GM18858 (cell line): ENCODE measurements around the gene CTSE.

ENCODE experiments used
- ATAC-seq: cut with Tn5 transposase; IDR thresholded peaks from one replicate; pipeline ENCODE4 v1.9.1; 2021; ENCODE audit not compliant: unreplicated experiment

CTSE gene

GRCh38 chr1:205994346-205994745, 29.3 kb downstream of the CTSE start:
- no peak for ATAC-seq

DNA sequence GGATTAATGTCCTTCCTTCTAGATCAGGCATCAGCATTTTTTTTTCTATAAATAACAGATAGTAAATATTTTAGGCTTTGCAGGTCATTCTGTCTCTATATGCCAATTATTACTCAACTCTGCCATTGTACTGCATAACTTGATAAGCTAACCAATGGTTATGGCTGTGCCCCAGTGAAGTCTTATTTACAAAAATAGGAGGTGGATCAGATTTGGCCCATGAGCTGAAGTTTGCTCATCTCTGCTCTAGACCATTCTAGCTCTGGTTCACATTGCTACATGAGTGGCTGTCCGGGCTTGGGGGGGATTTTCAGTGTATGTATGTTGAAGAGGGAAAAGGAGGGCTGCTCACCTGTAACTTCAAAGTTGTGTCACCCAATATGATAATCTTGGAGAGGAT, 30.6 kb downstream of the CTSE start:
- no peak for ATAC-seq

GRCh38 chr1:205992218-205992882, 31.3 kb downstream of the CTSE start:
- ATAC-seq = no peak

DNA sequence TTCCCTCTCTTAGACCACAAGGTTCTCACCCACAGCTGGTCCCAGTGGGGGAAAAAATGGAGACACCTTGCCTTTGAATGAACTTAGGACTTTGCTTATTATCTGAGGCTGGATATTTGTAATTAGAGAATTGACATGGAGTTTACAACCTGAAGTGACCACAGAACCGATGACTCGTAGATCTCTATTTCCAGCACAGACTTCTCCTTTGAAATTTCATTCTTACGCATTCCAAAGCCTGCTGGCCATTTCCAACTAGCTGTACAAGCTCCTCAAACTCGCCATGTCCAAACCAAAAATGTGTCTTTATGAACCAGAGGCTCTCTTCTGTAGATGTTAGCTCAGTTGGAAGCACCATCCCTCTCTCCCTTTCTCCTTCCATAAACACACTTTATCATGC, 32.5 kb downstream of the CTSE start:
- no peak for ATAC-seq

DNA sequence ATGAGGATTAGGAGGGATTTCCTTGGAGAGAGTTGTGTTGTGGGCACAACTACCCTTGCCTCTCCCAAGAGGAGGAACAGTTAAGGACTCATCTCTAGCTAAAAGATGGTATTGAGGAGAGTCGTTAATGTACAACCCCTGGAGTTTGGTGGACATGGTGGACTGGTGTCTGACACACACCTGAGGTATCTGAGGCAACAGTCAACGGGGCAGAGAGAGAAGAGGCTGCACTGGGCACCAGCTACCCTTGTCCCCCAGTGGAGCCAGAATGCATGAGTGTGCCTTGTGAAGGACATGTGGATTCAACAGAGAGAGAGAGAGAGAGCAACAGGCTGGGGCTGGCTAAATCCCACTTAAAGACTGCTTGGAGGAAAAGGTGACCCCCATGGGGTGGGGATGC, 33.5 kb downstream of the CTSE start:
- no peak for ATAC-seq

GRCh38 chr1:205989786-205990185, 33.9 kb downstream of the CTSE start:
- ATAC-seq = no peak

DNA sequence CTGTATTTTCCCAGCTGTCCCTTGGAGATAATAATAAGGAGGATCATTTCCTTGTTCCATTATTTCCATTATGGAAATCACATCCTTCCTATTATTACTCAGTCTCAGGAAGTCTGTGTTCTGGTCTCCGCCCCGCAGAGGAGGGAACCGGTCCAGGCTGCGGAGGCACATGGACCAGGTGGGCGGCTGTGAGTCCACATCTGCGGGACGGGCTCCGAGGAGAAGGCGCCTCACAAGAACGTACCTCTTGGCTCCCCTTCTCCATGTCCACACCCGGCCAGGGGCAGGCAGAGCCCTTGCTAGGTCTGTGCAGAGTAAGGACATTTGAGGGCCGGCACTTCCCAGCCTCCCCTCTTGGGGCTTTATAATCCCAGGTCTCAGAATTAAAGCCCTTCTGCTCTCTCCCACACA, 35.1 kb downstream of the CTSE start:
- no peak for ATAC-seq

- ATAC-seq = no peak
These were observed 36.8 kb downstream of the CTSE start for GRCh38 chr1:205986861-205987260.

GRCh38 chr1:205986292-205986691, 37.4 kb downstream of the CTSE start:
- no peak for ATAC-seq

DNA sequence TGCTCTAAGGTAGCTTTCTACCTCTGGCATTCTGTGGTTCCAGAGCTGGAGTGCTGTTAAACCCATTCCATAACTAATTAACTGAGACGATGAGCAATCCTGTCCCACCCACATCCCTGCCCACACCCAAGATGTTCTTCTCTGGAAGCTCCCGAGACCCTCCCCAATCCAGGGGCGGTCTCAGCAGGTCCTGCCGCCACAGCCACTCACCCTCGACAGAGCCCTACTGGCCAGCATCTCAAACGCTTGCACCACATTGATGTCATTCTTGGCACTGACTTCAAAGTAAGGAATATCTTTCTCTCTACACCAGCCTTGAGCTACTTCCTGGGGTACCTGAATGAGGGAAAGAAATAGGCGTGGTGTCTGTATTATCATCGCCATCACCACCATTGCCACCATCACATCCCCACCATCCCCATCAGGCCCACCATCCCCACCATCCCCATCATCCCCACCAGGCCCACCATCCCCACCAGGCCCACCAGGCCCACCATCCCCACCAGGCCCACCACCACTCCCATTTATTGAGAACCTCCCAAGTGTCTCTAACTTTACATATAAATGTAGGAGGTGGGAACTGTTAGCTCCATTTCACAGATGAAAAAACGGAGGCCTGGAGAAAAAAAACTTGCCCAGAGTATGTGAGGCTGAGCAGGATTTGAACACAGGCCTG, 38.2 kb downstream of the CTSE start:
- no peak for ATAC-seq

- ATAC-seq = no peak
These were observed 39.6 kb downstream of the CTSE start for GRCh38 chr1:205983925-205984725.

DNA sequence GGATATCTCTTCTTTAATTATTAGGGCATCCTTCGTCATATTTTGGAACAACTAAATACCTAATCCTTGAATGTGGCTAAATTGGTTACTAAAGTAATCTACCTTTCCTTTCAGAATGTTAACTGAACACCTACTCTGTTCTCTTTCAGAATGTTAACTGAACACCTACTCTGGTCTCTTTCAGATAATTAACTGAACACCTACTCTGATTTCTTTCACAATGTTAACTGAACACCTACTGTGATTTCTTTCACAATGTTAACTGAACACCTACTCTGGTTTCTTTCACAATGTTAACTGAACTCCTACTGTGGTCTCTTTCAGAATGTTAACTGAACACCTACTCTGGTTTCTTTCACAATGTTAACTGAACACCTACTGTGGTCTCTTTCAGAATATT, 42.4 kb downstream of the CTSE start:
- no peak for ATAC-seq

DNA sequence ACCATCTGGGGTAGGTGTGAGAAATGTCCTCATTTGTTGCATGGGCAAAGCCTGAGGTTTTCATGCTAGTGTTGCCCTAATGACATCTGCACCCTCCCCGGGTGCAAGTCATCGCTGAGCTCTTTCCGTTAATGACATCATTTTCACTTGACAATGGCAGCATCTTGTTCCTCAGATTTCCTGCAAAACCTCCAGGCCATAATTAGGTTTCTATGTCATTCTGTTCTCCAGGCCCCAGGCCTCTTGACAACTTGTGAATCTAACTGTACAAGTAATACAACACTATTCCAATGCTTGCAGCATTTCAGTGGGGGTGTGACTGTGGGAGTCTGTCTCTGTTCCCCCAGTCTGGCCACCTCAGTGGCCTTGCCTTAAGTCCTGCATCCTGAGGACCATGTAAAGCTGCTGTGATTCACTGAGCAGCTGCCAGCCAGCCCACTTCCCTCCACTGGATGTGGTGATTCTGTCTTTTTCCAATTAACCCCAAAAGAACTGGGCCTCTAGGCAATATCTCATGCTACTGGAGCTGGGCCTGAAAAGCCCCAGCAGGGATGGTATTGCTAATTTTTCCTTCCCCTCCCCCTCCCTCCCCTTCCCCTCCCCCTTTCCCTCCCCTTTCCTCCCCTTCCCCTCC, 43.3 kb downstream of the CTSE start:
- ATAC-seq = no peak

- ATAC-seq = no peak
These were observed 44.4 kb downstream of the CTSE start for GRCh38 chr1:205979301-205979700.

DNA sequence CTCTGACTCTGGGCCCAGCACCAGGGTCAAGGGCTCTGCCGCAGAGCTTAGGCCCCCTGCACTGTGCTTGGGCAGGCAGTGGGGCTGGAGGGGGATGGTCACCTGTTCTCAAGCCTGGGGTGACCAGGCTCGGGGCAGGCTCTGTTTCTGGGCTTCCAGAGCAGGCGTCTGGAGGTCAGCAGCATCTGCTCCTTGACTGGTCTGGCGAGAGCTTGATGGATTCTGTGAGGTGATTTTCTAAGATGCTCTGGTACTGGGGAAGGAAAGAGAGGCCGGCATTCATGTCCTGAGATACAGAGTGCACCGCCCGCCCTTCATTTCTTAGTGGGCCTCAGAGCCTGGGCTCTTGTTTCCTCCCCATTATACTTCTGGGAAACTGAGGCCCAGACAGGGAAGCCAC, 45.0 kb downstream of the CTSE start:
- no peak for ATAC-seq

DNA sequence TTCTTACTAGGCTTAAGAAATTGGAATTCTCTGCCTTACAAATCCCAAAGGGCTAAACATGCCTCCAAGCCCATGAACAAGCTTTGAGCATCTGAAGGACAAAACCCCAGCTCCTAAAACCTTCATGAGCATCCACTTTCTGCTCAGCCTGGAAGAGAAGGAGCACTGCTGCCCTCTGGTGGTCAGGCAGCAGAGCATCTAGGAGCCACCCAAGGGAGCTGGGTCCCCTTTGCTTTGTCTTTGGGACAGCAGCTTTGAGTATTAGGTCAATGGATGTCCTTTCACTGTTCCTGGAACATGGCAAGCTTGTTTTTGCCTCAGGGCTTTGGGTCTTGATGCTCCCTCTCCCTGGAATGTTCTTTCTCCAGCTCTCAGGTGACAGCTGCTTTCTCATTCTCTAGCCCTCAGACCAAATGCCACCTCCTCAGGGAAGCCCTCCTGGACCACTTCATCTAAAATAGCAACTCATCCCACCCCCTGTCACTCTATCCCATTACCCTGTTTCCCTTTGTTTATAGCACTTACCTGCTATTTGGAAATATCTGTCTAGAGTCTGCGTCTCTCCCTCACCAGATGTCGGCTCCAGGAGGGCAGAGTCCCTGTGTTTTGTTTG, 46.2 kb downstream of the CTSE start:
- no peak for ATAC-seq

DNA sequence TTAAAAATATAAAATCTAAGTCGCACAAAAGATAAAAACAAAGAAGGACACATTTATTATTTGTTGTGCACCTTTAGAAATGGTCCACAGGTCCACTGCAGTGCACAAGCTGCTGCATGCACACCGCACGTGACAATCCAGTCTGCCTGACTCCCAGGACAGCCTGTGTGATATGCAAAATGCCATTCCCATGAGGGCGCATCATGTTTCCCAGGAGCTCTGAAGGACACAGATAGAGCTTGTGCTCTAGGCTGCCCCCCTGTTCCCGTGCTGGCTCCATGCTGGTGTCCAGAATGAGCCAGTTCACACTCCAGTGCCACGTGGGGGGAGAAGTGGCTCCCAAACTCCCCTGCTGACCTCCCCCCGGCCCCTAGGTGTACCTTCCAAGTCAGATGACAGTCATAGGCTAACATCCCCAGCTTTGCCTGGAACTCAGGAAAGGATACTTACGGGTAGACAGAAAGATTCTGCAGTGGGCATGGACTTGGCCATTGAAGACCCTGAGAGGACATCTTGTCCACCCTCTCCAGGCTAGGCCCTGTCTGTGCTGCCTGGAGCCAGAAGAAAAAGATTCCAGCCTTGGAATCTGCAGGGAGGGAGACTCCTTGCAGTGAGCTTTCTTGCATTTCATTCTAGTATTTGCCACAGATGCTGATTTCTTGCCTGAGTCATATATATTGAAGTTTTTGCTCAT, 46.8 kb downstream of the CTSE start:
- no peak for ATAC-seq

DNA sequence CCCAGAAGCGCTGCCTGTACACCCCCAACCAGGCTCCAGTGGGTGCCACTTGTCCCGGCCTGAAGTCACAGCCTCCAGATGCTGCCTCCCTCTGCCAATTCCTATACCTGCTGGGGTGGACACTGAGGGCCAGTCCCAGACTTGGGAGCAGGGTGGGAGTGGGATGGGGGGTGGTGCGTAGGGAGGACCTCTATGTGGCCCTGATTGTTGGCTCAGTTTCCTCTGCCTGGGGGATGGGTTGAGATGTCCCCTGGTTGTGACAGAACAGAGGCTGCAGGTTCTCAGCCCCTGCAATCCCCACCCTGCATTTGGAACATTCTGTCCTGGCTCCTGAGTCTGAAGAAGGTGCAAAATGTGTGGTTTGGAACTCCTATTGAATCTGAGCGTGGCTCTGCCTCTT, 47.7 kb downstream of the CTSE start:
- ATAC-seq = no peak

DNA sequence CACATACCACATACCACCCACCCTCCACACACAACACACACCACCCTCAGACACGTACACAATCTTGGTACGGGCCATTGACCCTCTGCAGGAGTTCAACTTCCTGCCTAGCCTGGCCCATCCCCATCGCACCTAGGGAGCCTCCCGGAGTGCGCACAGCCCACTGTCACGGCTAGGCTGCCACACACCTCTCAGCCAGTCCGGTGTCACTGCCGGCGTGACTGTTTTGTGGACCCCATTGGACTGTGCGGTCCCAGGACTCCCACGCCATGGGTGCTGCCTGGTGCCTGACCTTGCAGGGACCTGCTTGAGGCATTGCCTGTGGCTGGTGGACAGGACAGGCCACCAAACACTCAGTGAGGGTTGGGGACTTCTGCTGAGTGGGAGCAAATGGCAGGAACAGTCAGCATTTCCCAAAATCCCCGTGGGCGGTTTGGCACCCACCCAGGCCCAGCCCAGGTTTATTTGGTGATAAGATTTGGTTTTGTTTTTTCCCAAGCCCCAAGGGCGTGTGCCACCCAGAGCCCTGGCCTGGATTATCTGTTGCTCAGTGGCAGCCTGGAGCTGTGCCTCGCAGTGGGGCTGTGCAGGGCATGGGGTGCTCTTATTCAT, 48.2 kb downstream of the CTSE start:
- ATAC-seq = no peak

DNA sequence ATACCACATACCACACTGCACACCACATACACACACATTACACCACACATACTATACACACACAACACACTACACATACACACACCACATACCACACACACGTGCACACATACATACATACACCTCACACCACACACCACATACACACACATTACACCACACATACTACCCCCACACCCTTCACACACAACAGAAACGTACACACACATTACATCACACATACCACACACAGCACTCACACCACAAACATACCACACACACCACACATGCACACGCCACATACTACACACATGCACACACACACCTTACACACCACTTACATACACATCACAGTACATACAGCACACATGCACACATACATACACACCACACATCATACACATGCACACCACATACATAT, 49.0 kb downstream of the CTSE start:
- no peak for ATAC-seq
